ENCODE data around the gene ELP4.

Gene ELP4

DNA sequence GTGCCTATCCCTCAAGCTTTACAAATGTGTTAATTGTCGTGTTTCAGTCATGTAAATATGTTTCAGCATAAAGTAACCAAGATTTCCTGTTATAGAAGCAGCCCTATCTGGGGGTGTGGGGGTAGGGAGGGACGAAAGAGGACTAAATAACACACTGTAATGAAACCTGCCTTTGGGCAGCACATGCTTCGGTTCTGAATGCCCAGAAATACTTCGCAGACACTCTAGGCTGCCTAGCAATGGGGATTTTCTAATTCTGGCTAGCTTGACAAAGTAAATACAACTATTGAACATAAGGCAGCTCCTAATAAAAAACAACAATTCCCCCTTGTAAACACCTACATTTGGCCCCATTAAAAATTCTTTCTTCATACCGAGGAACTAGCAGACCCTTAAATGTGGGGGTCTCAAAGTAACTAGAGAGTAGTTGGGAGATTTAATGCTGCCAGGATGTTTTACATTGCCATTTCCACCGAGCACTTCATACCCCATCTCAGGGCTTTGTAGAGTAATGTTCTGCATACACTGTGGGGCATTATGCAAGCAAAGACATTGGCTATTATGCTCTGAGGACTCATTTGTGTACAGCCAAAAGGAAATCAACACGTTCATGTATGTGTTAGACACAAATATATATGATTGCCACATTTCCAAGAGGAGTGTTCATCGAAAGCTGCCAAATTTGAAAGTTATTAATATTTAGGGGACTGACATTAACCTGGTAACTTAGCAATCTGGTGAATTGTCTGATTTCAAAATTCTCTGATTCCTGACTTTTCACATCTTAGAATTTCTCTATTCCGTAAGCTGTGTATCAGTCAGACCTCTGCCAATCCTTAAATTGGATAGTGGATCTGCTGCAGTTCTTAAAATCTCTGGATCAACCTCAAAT lies 259.4 kb downstream of the ELP4 start:
- no peak for DNase-seq (ENCODE audit: low read depth, low spot score)
- in situ Hi-C loops (cut with HindIII; ENCODE audit: low sequenced_read_pairs), result no loop called here
- no peak overlapping the region for H3K4me3 ChIP-seq (ENCODE audit: low read depth, low read length)
- TF ChIP-seq, protein P1, sequence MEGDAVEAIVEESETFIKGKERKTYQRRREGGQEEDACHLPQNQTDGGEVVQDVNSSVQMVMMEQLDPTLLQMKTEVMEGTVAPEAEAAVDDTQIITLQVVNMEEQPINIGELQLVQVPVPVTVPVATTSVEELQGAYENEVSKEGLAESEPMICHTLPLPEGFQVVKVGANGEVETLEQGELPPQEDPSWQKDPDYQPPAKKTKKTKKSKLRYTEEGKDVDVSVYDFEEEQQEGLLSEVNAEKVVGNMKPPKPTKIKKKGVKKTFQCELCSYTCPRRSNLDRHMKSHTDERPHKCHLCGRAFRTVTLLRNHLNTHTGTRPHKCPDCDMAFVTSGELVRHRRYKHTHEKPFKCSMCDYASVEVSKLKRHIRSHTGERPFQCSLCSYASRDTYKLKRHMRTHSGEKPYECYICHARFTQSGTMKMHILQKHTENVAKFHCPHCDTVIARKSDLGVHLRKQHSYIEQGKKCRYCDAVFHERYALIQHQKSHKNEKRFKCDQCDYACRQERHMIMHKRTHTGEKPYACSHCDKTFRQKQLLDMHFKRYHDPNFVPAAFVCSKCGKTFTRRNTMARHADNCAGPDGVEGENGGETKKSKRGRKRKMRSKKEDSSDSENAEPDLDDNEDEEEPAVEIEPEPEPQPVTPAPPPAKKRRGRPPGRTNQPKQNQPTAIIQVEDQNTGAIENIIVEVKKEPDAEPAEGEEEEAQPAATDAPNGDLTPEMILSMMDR (IDR thresholded peaks at IDR 0.05; ENCODE audit: low read depth, low read length), result no peak

DNA sequence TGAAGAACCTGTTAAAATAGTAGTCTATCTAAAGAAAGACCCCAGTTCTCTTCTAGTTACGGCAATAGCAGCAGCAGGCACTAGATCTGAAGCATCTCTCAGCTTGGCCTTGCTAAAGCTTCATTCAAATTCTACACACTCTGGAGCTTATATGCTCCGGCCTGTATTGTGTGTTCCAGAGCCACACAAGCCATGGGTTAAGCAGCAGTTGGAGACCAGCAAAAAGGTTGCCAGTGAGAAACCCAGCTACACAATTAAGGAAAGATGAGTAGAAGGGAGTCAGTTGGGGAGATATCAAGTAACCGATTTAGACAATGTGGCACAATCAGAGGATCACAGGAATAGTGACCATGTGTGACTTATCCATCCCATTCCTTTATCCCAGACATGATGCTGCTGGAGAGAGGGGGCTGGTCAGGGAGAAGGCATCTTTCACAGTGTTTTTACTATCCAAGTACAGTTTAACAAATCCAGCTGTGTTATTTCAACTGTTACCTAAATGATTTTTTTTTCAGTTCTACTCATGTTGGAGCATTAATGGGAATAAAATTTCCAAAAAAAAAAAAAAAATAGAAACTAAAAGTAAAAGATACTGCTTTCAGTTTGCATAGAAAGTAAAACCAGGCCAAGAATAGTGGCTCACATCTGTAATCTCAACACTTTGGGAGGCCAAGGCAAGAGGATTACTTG lies 260.6 kb downstream of the ELP4 start:
- no peak for DNase-seq (ENCODE audit: low read depth, low spot score)
- H3K4me3 ChIP-seq (ENCODE audit: low read depth, low read length), result no peak overlapping the region
- TF ChIP-seq, protein P1 (IDR thresholded peaks at IDR 0.05; ENCODE audit: low read depth, low read length), result no peak
- in situ Hi-C loops (cut with HindIII; ENCODE audit: low sequenced_read_pairs), result no loop called here

DNA sequence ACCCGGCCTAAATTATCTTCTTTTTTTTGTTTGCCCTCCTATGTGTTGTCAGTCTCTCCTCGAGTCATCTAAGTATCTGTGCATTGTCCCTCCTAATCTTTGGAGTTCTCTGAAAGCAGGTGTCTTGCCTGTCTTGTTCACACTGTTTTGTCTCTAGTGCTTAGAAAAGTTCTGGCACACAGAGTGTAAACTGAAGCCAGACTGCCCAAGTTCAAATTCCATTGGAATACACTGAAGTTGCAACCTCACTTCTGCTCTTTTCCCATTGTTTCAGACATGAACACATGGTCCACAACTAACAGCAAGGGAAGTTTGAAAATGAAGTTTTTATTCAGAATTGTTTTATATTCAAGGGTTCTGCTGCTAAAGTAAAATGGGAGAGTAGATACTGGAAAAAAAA lies 262.8 kb downstream of the ELP4 start:
- H3K4me3 ChIP-seq (ENCODE audit: low read depth, low read length), result no peak overlapping the region
- TF ChIP-seq, protein P1 (IDR thresholded peaks at IDR 0.05; ENCODE audit: low read depth, low read length), result no peak
- in situ Hi-C loops (cut with HindIII; ENCODE audit: low sequenced_read_pairs), result no loop called here
- DNase-seq (ENCODE audit: low read depth, low spot score), result no peak

DNA sequence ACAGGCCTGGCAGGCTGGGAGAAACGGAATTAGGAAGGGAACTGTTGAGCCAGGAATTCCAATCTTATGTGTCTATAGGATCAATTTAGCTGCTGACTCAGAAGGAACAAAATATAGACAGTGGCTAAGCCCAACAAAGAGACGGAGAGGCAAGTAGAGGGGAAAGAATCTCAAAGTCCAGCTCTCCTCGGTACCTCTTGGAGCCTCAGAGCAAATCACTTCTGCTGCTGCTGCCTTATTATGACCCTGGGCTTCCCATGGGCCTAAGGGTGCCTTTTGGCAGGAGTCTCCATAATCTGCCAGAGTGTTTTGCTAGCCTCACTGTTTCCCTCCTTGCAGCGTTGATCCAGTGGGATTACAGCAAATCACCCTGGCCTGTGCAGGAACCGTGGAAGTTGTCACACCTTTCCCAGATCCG lies 269.8 kb downstream of the ELP4 start:
- TF ChIP-seq, protein P1 (IDR thresholded peaks at IDR 0.05; ENCODE audit: low read depth, low read length), result no peak
- H3K4me3 ChIP-seq (ENCODE audit: low read depth, low read length), result no peak overlapping the region
- in situ Hi-C loops (cut with HindIII; ENCODE audit: low sequenced_read_pairs), result no loop called here
- peak; percentile 72 for DNase-seq (ENCODE audit: low read depth, low spot score)

DNA sequence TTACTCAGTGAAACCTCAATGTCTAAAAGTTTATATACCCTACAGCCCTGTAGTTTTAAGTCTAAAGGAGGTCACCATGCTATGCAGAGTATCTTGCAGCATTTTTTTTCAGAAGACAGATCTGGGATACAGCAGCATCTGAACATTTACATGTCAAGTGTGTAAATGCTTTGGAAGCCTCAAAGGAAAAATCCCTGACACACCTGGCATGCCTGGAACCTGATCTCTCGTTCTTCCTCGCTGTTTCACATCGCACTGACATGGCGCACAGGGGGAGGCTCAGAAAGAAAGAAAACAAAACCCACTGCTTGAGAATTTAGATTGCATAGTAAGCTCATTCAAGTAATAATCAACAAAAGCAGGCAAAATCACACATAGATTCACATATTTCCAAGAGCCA lies 270.5 kb downstream of the ELP4 start:
- in situ Hi-C loops (cut with HindIII; ENCODE audit: low sequenced_read_pairs), result no loop called here
- no peak overlapping the region for H3K4me3 ChIP-seq (ENCODE audit: low read depth, low read length)
- DNase-seq (ENCODE audit: low read depth, low spot score), result no peak
- TF ChIP-seq, protein P1 (IDR thresholded peaks at IDR 0.05; ENCODE audit: low read depth, low read length), result no peak

DNA sequence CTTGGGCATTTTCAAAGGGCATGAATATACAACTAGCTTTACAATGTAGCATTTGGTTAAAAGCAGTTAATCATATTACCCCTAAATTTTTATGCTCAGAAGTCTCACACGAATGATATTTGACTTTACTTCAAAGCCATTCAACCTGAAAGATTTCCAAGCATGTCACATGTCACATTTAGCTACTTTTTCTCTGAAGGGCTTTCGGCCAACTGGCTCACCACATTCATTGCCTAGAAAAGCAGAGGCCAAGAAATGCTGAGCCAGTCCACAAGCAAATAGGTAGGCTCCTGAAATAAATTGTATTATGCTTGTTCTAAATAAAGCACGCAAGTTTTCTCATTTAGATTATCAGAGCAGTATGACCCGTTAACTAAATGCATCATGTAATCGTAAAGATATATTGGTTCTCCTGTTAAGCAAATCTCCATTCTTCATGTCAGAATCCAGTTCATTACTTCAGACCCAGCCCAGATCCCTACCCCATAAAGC lies 271.0 kb downstream of the ELP4 start:
- no peak for DNase-seq (ENCODE audit: low read depth, low spot score)
- no peak overlapping the region for H3K4me3 ChIP-seq (ENCODE audit: low read depth, low read length)
- in situ Hi-C loops (cut with HindIII; ENCODE audit: low sequenced_read_pairs), result no loop called here
- TF ChIP-seq, protein P1 (IDR thresholded peaks at IDR 0.05; ENCODE audit: low read depth, low read length), result no peak
